HFFc6 (cell line): ENCODE data around the gene TBX19. TPM values are rescaled to one million over a fixed set of nuclear protein-coding genes. Genes with fewer than 3 reads are reported as not detected.

ENCODE experiments used
- DNase-seq: peaks from one replicate; pipeline ENCODE4 v3.0.0-alpha.2; 2018
- H3K27ac Mint-ChIP-seq: 2 replicates; pipeline ENCODE4 v1.8.0; 2020; ENCODE audit warnings: mild to moderate bottlenecking, mixed read lengths
- H3K27me3 Mint-ChIP-seq: 2 replicates; pipeline ENCODE4 v1.8.0; 2021; ENCODE audit warnings: mild to moderate bottlenecking, moderate library complexity, mixed read lengths; ENCODE audit not compliant: insufficient read depth
- H3K36me3 Mint-ChIP-seq: 2 replicates; pipeline ENCODE4 v1.8.0; 2021; ENCODE audit warnings: low read depth, mixed read lengths
- H3K4me1 Mint-ChIP-seq: 2 replicates; pipeline ENCODE4 v1.8.0; 2020; ENCODE audit warnings: low read depth, mixed read lengths
- H3K4me3 Mint-ChIP-seq: 2 replicates; pipeline ENCODE4 v1.8.0; 2020; ENCODE audit warnings: mild to moderate bottlenecking, moderate library complexity, mixed read lengths
- H3K9me3 Mint-ChIP-seq: 2 replicates; pipeline ENCODE4 v1.8.0; 2020; ENCODE audit warnings: mild to moderate bottlenecking, mixed read lengths
- total RNA-seq, 6 experiments: library from RNA; stranded (reverse); fragmentation: NEBNext Ultra II Directional; extraction: Animal tissue kit (Norgen Biotek cat#: 25700); gene quantifications; 2 replicates in 1 of 6; 3 replicates in 5 of 6; pipeline ENCODE4 v1.2.3, GENCODE V29; 2021
- TF ChIP-seq, protein P1 (sequence below): fragments of 200-600 bp; sonication (generic); IDR thresholded peaks from 2 replicates; pipeline ENCODE4 v1.5.0; 2021; ENCODE audit warnings: antibody characterized with exemption, mild to moderate bottlenecking

TBX19 gene
- total RNA-seq, 6 experiments from 2014 or later, result 0.41 to 0.57 (median 0.49) TPM

- Mint-ChIP-seq H3K27me3 (no peaks in the 10 kb centered on the region), H3K4me3 (no peak overlapping the region), H3K36me3 (peaks cover 8% of the 10 kb centered on the region; the same call in 1 of the 2 replicates), H3K27ac (no peak overlapping the region), H3K9me3 (no peaks in the 10 kb centered on the region), H3K4me1 (peaks cover 52% of the 10 kb centered on the region)
- TF ChIP-seq, protein P1, sequence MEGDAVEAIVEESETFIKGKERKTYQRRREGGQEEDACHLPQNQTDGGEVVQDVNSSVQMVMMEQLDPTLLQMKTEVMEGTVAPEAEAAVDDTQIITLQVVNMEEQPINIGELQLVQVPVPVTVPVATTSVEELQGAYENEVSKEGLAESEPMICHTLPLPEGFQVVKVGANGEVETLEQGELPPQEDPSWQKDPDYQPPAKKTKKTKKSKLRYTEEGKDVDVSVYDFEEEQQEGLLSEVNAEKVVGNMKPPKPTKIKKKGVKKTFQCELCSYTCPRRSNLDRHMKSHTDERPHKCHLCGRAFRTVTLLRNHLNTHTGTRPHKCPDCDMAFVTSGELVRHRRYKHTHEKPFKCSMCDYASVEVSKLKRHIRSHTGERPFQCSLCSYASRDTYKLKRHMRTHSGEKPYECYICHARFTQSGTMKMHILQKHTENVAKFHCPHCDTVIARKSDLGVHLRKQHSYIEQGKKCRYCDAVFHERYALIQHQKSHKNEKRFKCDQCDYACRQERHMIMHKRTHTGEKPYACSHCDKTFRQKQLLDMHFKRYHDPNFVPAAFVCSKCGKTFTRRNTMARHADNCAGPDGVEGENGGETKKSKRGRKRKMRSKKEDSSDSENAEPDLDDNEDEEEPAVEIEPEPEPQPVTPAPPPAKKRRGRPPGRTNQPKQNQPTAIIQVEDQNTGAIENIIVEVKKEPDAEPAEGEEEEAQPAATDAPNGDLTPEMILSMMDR, result no peak
- DNase-seq, result no peak
These were observed 24.2 kb downstream of the TBX19 start for GRCh38 chr1:168304865-168305264.

GRCh38 chr1:168312718-168313604 lies 32.3 kb downstream of the TBX19 start:
- Mint-ChIP-seq H3K4me1 (peaks cover 18% of the 10 kb centered on the region), H3K4me3 (no peak overlapping the region), H3K27me3 (no peaks in the 10 kb centered on the region; the same call in 1 of the 2 replicates), H3K27ac (no peak overlapping the region), H3K36me3 (no peaks in the 10 kb centered on the region), H3K9me3 (no peaks in the 10 kb centered on the region)
- DNase-seq, result no peak
- TF ChIP-seq, protein P1, result no peak

DNA sequence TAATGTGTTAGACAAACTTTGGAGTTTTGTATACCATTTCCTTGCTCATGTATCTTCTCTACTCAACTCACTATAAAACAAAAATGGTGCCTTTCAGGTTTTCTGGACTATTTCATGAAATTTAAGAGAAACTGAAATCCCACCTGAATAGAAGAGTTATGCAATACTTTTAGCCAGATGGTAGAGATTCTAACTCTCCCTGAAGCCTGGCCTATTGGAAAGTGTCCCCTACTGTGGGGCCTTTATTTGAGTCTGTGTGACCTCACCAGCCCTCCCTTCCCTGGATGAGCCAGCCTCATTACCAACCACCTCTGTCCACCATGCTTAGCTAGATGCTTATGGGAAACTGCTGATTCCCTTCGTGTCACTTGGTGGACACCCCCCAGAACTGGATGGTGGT lies 35.5 kb downstream of the TBX19 start:
- no peaks in the 10 kb centered on the region for H3K36me3 Mint-ChIP-seq
- peaks cover 33% of the 10 kb centered on the region for H3K4me1 Mint-ChIP-seq
- no peak overlapping the region for H3K4me3 Mint-ChIP-seq
- TF ChIP-seq, protein P1, result no peak
- H3K9me3 Mint-ChIP-seq, result no peaks in the 10 kb centered on the region
- DNase-seq, result no peak
- no peak overlapping the region for H3K27ac Mint-ChIP-seq
- H3K27me3 Mint-ChIP-seq, result no peaks in the 10 kb centered on the region; the same call in 1 of the 2 replicates

- TF ChIP-seq, protein P1, result no peak
These were observed 36.6 kb downstream of the TBX19 start for GRCh38 chr1:168317309-168317708.

GRCh38 chr1:168319691-168320090 lies 39.0 kb downstream of the TBX19 start:
- DNase-seq, result no peak
- Mint-ChIP-seq H3K9me3 (no peaks in the 10 kb centered on the region), H3K27me3 (no peaks in the 10 kb centered on the region; the same call in 1 of the 2 replicates), H3K4me1 (peaks cover 35% of the 10 kb centered on the region), H3K36me3 (no peaks in the 10 kb centered on the region), H3K4me3 (no peak overlapping the region), H3K27ac (no peak overlapping the region)
- TF ChIP-seq, protein P1, result no peak

More at GRCh38 chr1:168317309-168317708, 36.6 kb downstream of the TBX19 start:
- no peaks in the 10 kb centered on the region for H3K36me3 Mint-ChIP-seq
- DNase-seq, result no peak
- peaks cover 43% of the 10 kb centered on the region for H3K4me1 Mint-ChIP-seq
- H3K27me3 Mint-ChIP-seq, result no peaks in the 10 kb centered on the region; the same call in 1 of the 2 replicates
- H3K27ac Mint-ChIP-seq, result no peak overlapping the region
- H3K4me3 Mint-ChIP-seq, result no peak overlapping the region
- H3K9me3 Mint-ChIP-seq, result no peaks in the 10 kb centered on the region
